ENCODE data around the gene EIF2B4.

The EIF2B4 gene

GRCh38 chr2:27381577-27382181 is 11.5 kb upstream of the EIF2B4 start:
- H2BK5ac ChIP-seq (ENCODE audit: low read depth, low read length, poor library complexity, severe bottlenecking): no peak overlapping the region
- peaks cover 56 to 70% of the 10 kb centered on the region in 2 experiments for H3K36me3 ChIP-seq (ENCODE audit: control insufficient read depth in 1 of 2, insufficient read depth in 2 of 2, low read depth in 1 of 2, low read length in 2 of 2)
- no peaks in the 10 kb centered on the region for H3K27me3 ChIP-seq (ENCODE audit: control insufficient read depth in 1 of 2, insufficient read depth in 1 of 2, low read length in 2 of 2)
- H3K9me3 ChIP-seq (ENCODE audit: control insufficient read depth, low read length): no peaks in the 10 kb centered on the region
- no peak overlapping the region for H3K4me3 ChIP-seq (ENCODE audit: insufficient read depth in 1 of 2, low read depth in 1 of 2, low read length in 2 of 2)
- peaks cover 19% of the 10 kb centered on the region for H3K79me1 ChIP-seq (replicated peaks; ENCODE audit: low read length, poor library complexity, severe bottlenecking)
- peaks cover 21% of the 10 kb centered on the region for H3K4me1 ChIP-seq (ENCODE audit: control insufficient read depth, insufficient read depth, low read depth, low read length)
- over 99% methylated on average over 10 of the region's 10 CpGs for WGBS
- no peak overlapping the region for H3K4me2 ChIP-seq (ENCODE audit: low read length, poor library complexity, severe bottlenecking)
- no peak for DNase-seq
- H4K91ac ChIP-seq (ENCODE audit: low read length): no peak overlapping the region
- H3K14ac ChIP-seq (ENCODE audit: low read length in 2 of 2): no peak overlapping the region
- H3K9ac ChIP-seq (ENCODE audit: low read length): peak overlapping the region; percentile 99
- H2BK12ac ChIP-seq (ENCODE audit: low read length in 2 of 2): no peak overlapping the region
- H3K4ac ChIP-seq (ENCODE audit: low read depth in 1 of 2, low read length in 2 of 2): no peak overlapping the region
- no peak overlapping the region for H2AFZ ChIP-seq (ENCODE audit: low read depth, low read length)
- no peak overlapping the region for H2BK15ac ChIP-seq (ENCODE audit: low read depth, poor library complexity, severe bottlenecking)
- H3K23ac ChIP-seq (ENCODE audit: low read length in 2 of 2): no peak overlapping the region
- peak overlapping the region; percentile 95 for H4K8ac ChIP-seq (ENCODE audit: low read length)
- no peak overlapping the region for H2AK5ac ChIP-seq (ENCODE audit: low read length, severe bottlenecking)
- no peak overlapping the region for H3K18ac ChIP-seq (ENCODE audit: low read depth in 1 of 2, low read length in 2 of 2)
- no peak overlapping the region for H2BK120ac ChIP-seq (ENCODE audit: low read depth, low read length)
- no peak overlapping the region for H3K27ac ChIP-seq (ENCODE audit: low read length, poor library complexity, severe bottlenecking)

DNA sequence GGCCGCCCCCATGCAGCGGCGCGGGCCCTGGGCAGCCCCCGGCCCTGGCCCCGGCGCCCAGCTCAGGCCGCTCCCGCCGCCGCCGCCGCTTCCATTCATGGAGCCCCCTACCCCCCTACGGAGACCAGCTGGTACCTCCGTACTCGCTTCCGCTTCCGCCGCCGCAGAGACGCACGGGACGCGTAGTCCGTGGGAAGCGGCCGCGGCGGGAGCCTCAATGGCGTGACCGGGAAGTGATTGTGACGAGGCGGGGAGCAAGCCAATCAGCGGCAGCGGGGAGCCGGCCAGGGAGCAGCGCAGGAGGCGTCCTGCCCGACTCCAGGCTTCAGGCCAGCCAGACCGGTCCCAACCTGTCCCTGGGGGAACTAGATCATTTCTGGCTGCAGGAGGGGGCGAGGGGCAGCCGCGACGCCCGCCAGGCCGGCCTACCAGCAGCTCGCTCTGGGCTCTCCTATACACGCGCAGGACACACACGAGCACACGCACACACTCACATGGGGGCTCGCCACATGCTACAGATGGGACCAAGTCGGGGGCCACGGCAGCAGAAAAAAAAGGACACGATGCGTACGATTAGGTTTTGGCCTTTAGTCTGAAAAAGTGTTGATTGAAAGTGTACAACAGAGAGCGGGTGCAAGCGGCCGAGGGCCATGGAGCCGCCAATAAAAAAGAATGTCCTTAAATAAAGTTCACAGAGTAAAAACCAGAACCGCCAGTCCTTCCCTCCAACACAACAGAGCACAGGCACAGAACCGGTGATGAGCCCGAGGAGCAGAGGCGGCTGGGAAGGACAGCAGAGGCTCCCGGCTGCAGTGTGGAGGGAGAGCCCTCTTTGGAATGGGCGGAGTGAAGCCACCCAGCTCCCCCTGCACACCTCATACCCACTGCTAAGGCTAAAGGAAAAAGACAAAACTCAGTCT is 10.7 kb upstream of the EIF2B4 start, which contains the start of gene ZNF513:
Gene ZNF513, minus strand, starts transcription at position 109 of the 920 bp plus-strand sequence. CDS start 208 bp downstream, outside the sequence.
- Histone ChIP-seq H4K8ac (ENCODE audit: low read length) (peak within 1 kb of the TSS; percentile 95), H3K4me2 (ENCODE audit: low read length, poor library complexity, severe bottlenecking) (peak within 1 kb of the TSS; percentile 77), H3K23ac (ENCODE audit: low read length in 2 of 2) (peak within 1 kb of the TSS; percentile 34 to 70), H3K4me3 (ENCODE audit: insufficient read depth in 1 of 2, low read depth in 1 of 2, low read length in 2 of 2) (peak within 1 kb of the TSS; percentile 76 to 95), H3K79me1 (replicated peaks; ENCODE audit: low read length, poor library complexity, severe bottlenecking) (peaks cover 20% of the 10 kb centered on the region), H3K9me3 (ENCODE audit: control insufficient read depth, low read length) (no peaks in the 10 kb centered on the region), H2AFZ (ENCODE audit: low read depth, low read length) (peak within 1 kb of the TSS; percentile 91), H2BK120ac (ENCODE audit: low read depth, low read length) (peak within 1 kb of the TSS; percentile 92), H2BK12ac (ENCODE audit: low read length in 2 of 2) (no peak within 1 kb of the TSS), H4K91ac (ENCODE audit: low read length) (peak within 1 kb of the TSS; percentile 79), H2BK15ac (ENCODE audit: low read depth, poor library complexity, severe bottlenecking) (peak within 1 kb of the TSS; percentile 61), H3K36me3 (ENCODE audit: control insufficient read depth in 1 of 2, insufficient read depth in 2 of 2, low read depth in 1 of 2, low read length in 2 of 2) (peaks cover 64 to 74% of the 10 kb centered on the region in 2 experiments), H3K4ac (ENCODE audit: low read depth in 1 of 2, low read length in 2 of 2) (peak within 1 kb of the TSS; percentile 70 to 95), H2BK5ac (ENCODE audit: low read depth, low read length, poor library complexity, severe bottlenecking) (no peak within 1 kb of the TSS), H3K9ac (ENCODE audit: low read length) (peak within 1 kb of the TSS; percentile 99), H3K27ac (ENCODE audit: low read length, poor library complexity, severe bottlenecking) (peak within 1 kb of the TSS; percentile 67), H3K14ac (ENCODE audit: low read length in 2 of 2) (peak within 1 kb of the TSS in 1 of 2 experiments; percentile 64), H3K27me3 (ENCODE audit: control insufficient read depth in 1 of 2, insufficient read depth in 1 of 2, low read length in 2 of 2) (no peaks in the 10 kb centered on the region), H3K18ac (ENCODE audit: low read depth in 1 of 2, low read length in 2 of 2) (peak within 1 kb of the TSS; percentile 91 to 94), H3K4me1 (ENCODE audit: control insufficient read depth, insufficient read depth, low read depth, low read length) (peaks cover 21% of the 10 kb centered on the region), H2AK5ac (ENCODE audit: low read length, severe bottlenecking) (peak within 1 kb of the TSS; percentile 43)
- WGBS: 34% methylated on average over 54 of the region's 67 CpGs
- peak; percentile 97 for DNase-seq

DNA sequence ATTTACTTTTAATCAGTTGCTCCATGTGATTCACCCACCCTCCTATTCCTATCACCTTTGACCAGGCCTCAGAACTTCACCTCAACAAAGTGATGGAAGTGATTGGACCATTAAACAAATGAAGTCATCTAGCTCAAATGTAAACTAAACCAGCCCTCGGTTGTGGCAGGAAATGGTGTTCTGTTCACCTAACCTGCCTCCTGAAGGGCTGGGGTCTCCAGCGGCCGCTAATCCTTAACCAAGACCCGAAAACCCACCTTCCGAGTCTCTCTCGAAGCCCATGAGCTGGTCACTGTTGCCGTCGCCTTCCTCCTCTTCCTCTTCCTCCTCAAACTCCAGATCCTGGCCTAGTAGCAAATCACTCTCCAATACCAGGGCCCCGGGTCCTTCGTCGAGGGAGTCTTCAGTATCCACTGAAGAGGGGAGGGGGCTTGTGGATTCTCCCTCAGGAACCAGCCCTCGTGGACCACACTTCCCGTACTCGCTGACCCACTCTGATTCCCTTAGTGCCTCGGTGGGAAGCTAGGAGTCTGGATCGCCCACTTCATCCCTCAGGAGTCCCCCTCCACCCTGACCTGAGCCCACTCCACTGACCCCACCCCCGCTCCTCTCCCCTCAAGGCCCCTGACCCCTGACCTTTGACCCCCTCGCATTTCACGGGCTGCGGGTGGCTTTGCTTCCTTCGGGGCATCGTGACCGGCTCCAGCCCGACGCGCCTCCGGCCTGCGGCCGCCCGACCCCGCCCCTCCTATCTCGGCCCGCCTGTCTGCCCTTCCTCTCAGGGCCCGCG is 9.9 kb upstream of the EIF2B4 start:
- peak; percentile 82 for DNase-seq
- peak overlapping the region; percentile 82 for H4K8ac ChIP-seq (ENCODE audit: low read length)
- peak overlapping the region; percentile 67 for H3K27ac ChIP-seq (ENCODE audit: low read length, poor library complexity, severe bottlenecking)
- H2AFZ ChIP-seq (ENCODE audit: low read depth, low read length): no peak overlapping the region
- peak overlapping the region; percentile 76 to 95 for H3K4me3 ChIP-seq (ENCODE audit: insufficient read depth in 1 of 2, low read depth in 1 of 2, low read length in 2 of 2)
- H3K23ac ChIP-seq (ENCODE audit: low read length in 2 of 2): peak overlapping the region in 1 of 2 experiments; percentile 70
- H3K18ac ChIP-seq (ENCODE audit: low read depth in 1 of 2, low read length in 2 of 2): peak overlapping the region; percentile 64 to 91
- H3K4me1 ChIP-seq (ENCODE audit: control insufficient read depth, insufficient read depth, low read depth, low read length): peaks cover 21% of the 10 kb centered on the region
- no peaks in the 10 kb centered on the region for H3K27me3 ChIP-seq (ENCODE audit: control insufficient read depth in 1 of 2, insufficient read depth in 1 of 2, low read length in 2 of 2)
- H3K14ac ChIP-seq (ENCODE audit: low read length in 2 of 2): peak overlapping the region in 1 of 2 experiments; percentile 64
- under 1% methylated on average over 30 of the region's 35 CpGs for WGBS
- H3K79me1 ChIP-seq (replicated peaks; ENCODE audit: low read length, poor library complexity, severe bottlenecking): peaks cover 21% of the 10 kb centered on the region
- H4K91ac ChIP-seq (ENCODE audit: low read length): peak overlapping the region; percentile 77
- H3K4me2 ChIP-seq (ENCODE audit: low read length, poor library complexity, severe bottlenecking): peak overlapping the region; percentile 77
- peak overlapping the region; percentile 33 to 70 for H3K4ac ChIP-seq (ENCODE audit: low read depth in 1 of 2, low read length in 2 of 2)
- H2AK5ac ChIP-seq (ENCODE audit: low read length, severe bottlenecking): peak overlapping the region; percentile 43
- no peak overlapping the region for H2BK5ac ChIP-seq (ENCODE audit: low read depth, low read length, poor library complexity, severe bottlenecking)
- no peaks in the 10 kb centered on the region for H3K9me3 ChIP-seq (ENCODE audit: control insufficient read depth, low read length)
- peak overlapping the region; percentile 92 for H2BK120ac ChIP-seq (ENCODE audit: low read depth, low read length)
- H2BK12ac ChIP-seq (ENCODE audit: low read length in 2 of 2): no peak overlapping the region
- peak overlapping the region; percentile 61 for H2BK15ac ChIP-seq (ENCODE audit: low read depth, poor library complexity, severe bottlenecking)
- peaks cover 71 to 74% of the 10 kb centered on the region in 2 experiments for H3K36me3 ChIP-seq (ENCODE audit: control insufficient read depth in 1 of 2, insufficient read depth in 2 of 2, low read depth in 1 of 2, low read length in 2 of 2)
- peak overlapping the region; percentile 99 for H3K9ac ChIP-seq (ENCODE audit: low read length)
